Small intestine (tissue), 7 donors: ENCODE results near the gene USP54. TPM values are rescaled to one million over a fixed set of nuclear protein-coding genes. Genes with fewer than 3 reads are reported as not detected.

Experiments
- DNase-seq, 2 donors: peaks; one replicate each; pipeline versions ENCODE4 v3.0.0 to v3.0.0-alpha.2; 2013
- FAIRE-seq: peaks from 2 replicates; lab custom pipeline; 2012; peaks lifted over from hg19 to GRCh38; lab: Jason Lieb, UNC
- H3K27ac ChIP-seq, 3 donors: one replicate each; pipeline ENCODE4 v1.5.1; 2013; ENCODE audit warnings: low read length in 2 of 3, mild to moderate bottlenecking in 2 of 3, control low read depth in 1 of 3, inconsistent platforms in 1 of 3, low read depth in 1 of 3, moderate library complexity in 1 of 3
- H3K27me3 ChIP-seq, 3 donors: one replicate each; pipeline ENCODE4 v1.6.1; 2013; ENCODE audit warnings: low read length in 3 of 3, inconsistent platforms in 1 of 3; ENCODE audit not compliant: control insufficient read depth in 3 of 3, insufficient read depth in 3 of 3
- H3K36me3 ChIP-seq, 3 donors: one replicate each; pipeline ENCODE4 v1.6.1; 2013; ENCODE audit warnings: low read length in 3 of 3, inconsistent platforms in 1 of 3, low read depth in 1 of 3, mild to moderate bottlenecking in 1 of 3, moderate library complexity in 1 of 3; ENCODE audit not compliant: control insufficient read depth in 3 of 3, insufficient read depth in 2 of 3
- H3K4me1 ChIP-seq, 3 donors: one replicate each; pipeline ENCODE4 v1.6.1; 2013; ENCODE audit warnings: low read length in 2 of 3, inconsistent platforms in 1 of 3, low read depth in 1 of 3, mild to moderate bottlenecking in 1 of 3, moderate library complexity in 1 of 3; ENCODE audit not compliant: control insufficient read depth in 3 of 3, insufficient read depth in 2 of 3
- H3K4me3 ChIP-seq, 3 donors: one replicate each; pipeline ENCODE4 v1.5.1; 2013; ENCODE audit warnings: low read length in 3 of 3, control low read depth in 1 of 3, inconsistent platforms in 1 of 3, low read depth in 1 of 3, mild to moderate bottlenecking in 1 of 3, moderate library complexity in 1 of 3
- H3K9me3 ChIP-seq, 2 donors: one replicate each; pipeline ENCODE4 v1.6.1; 2013; ENCODE audit warnings: low read depth in 1 of 2, low read length in 1 of 2; ENCODE audit not compliant: control insufficient read depth in 2 of 2, insufficient read depth in 1 of 2
- WGBS, 3 donors: extraction: QIAGEN DNeasy Blood & Tissue Kit; methylation state at CpG; one replicate each; pipeline ENCODE4 v1.1.7; 2013; 5-methylcytosine and 5-hydroxymethylcytosine counted together
- polyA plus RNA-seq, 4 donors: library from polyadenylated mRNA; stranded (reverse) in 3 of 4; unstranded in 1 of 4; fragments of 200-250 nt in 3 of 4; fragments of 120-200 nt in 1 of 4; gene quantifications; one replicate each; pipeline versions ENCODE4 v1.2.1 to v1.2.3, GENCODE V29; 2013
- donor health status: healthy with polysubstance abuse.
- donor health status: control.
- donor health status: control.
- donor health status: Bipolar disorder and iron deficiency.
- donor health status: healthy.

Gene USP54
- polyA plus RNA-seq, 4 donors = 2.4 to 44.8 (median 9.3) TPM

DNA sequence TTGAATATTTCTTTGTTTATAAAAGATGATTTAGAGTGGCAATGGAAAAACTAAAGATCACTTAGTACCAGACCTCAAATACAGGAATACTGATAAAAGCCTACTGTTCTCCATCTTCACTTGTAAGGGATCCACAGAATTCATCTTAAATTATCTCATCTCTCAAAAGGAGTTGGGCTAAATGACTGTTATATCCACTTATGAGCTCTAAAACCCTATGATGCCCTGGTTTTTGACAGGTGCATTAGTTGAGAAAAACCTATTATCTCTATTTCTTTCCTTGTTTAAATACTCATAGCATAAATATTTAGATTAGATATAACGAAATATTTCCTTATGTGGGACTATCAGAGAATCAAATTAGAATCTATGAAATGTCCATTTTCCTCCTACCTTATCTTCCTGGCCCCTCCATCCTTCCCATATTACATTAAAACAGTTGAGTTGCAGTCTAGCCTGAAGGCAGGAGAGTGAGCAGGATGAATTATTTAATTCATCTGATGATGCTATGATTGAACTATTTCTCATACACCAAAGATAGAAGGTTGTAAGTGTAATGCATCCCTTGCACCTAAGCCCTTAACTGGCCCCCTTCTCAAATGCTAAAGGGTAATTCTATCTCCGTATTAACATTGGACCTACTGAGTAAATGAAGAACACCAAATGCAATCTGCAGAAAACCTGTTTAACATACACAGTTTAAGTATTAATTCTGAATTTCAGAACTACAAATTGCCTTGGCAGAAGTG is 125.0 kb downstream of the USP54 start:
- Histone ChIP-seq H3K27me3 (no peaks in the 10 kb centered on the region), H3K9me3 (no peaks in the 10 kb centered on the region), H3K36me3 (peaks cover 2 to 20% (median 7%) of the 10 kb centered on the region in 3 donors), H3K27ac (no peak overlapping the region), H3K4me1 (no peaks in the 10 kb centered on the region), H3K4me3 (no peak overlapping the region)
- no peak for FAIRE-seq
- 82 to 84% (median 82%) methylated on average over 2 of the region's 2 CpGs for WGBS, 3 donors
- DNase-seq = no peak

DNA sequence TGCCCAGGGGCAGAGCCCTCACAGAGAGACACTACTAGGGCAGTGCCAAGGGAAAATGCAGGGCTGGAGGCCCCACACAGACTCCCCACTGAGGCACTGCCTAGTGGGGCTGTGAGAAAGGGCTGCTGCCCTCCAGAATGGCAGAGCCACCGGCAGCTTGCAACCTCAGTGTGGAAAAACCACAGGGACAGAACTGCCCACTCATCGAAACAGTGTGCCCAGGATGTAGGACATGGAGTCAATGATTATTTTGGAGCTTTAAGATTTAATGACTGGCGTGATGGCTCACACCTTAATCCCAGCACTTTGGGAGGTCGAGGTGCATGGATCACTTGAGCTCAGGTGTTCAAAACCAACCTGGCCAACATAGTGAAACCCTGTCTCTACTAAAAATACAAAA is 130.2 kb downstream of the USP54 start:
- WGBS, 3 donors = 94 to 95% (median 94%) methylated on average over 4 of the region's 4 CpGs
- Histone ChIP-seq H3K4me3 (peak overlapping the region in 1 of 3 donors; percentile 7), H3K9me3 (no peaks in the 10 kb centered on the region), H3K27ac (peak overlapping the region in 1 of 3 donors; percentile 4), H3K27me3 (no peaks in the 10 kb centered on the region), H3K36me3 (peaks cover 2 to 29% (median 4%) of the 10 kb centered on the region in 3 donors), H3K4me1 (no peaks in the 10 kb centered on the region)
- DNase-seq = no peak
- FAIRE-seq = no peak

- no peak overlapping the region for H3K27ac ChIP-seq
- H3K4me3 ChIP-seq = no peak overlapping the region
- FAIRE-seq (no peak), DNase-seq (no peak)
- H3K27me3 ChIP-seq = no peaks in the 10 kb centered on the region
- no peaks in the 10 kb centered on the region for H3K4me1 ChIP-seq
- peaks cover 2 to 24% (median 2%) of the 10 kb centered on the region in 3 donors for H3K36me3 ChIP-seq
- H3K9me3 ChIP-seq = no peaks in the 10 kb centered on the region
- 87 to 91% (median 89%) methylated on average over 6 of the region's 6 CpGs for WGBS, 3 donors
These were observed 131.3 kb downstream of the USP54 start for GRCh38 chr10:73459683-73460314.

DNA sequence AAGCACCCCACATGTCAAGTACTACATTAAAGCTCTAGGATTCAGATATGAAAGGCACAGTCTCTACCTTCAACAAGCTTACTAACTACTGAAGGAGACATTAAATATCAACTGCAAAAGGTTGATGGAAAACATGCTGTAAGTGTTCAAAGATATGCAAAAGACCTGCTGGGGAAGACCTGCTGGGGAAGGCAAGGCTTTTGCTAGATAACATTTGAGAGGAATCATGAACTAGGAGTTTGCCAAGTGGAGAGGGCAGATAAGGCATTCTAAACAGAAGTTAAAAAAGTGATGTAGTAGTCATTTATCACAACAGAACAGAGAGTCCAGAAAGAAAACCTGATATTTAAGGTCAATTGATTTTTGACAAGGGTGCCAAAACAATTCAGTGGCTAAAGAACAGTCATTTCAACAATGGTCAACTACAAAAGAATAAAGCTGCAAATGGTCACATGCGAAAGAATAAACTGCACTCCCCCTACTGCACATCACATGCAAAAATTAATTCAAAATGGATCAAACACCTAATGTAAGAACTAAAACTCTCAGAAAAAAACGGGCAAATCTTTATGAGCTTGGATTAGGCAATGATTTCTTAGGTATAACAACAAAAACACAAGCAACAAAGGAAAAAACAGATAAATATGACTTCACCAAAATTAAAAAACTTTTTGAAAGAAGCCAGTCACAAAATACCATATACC is 134.8 kb downstream of the USP54 start:
- Histone ChIP-seq H3K4me3 (no peak overlapping the region), H3K4me1 (no peaks in the 10 kb centered on the region), H3K36me3 (peaks cover 2 to 19% (median 2%) of the 10 kb centered on the region in 3 donors), H3K9me3 (no peaks in the 10 kb centered on the region), H3K27ac (no peak overlapping the region), H3K27me3 (no peaks in the 10 kb centered on the region)
- no peak for DNase-seq
- peak; percentile 44 for FAIRE-seq
- 85 to 93% (median 91%) methylated on average over 2 of the region's 2 CpGs for WGBS, 3 donors

DNA sequence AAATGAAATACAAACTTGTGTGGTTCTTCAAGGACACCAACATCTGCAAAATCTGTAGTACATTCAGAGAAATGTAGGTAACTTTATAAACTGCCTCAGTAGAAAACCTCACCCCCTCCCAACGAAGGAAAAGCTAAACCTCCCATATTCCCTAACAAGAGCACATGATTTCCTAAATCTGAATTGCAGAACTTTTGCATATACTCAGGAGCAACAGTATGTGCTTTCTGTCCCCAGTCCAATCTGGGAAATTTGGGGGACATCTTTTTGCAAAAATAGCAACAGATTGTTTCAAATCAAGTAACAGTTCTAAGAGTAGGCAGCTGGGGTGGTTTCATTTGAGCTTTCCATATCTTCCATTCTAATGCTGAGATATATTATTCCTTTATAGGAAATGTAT is 142.0 kb downstream of the USP54 start:
- peaks cover 0 to 18% (median 2%) of the 10 kb centered on the region in 3 donors for H3K36me3 ChIP-seq
- H3K27ac ChIP-seq = no peak overlapping the region
- H3K9me3 ChIP-seq = no peaks in the 10 kb centered on the region
- H3K4me1 ChIP-seq = no peaks in the 10 kb centered on the region
- FAIRE-seq (no peak), DNase-seq (no peak)
- H3K4me3 ChIP-seq = no peak overlapping the region
- H3K27me3 ChIP-seq = no peaks in the 10 kb centered on the region
- WGBS, 3 donors = 73 to 84% (median 80%) methylated on average over 1 of the region's 1 CpG

GRCh38 chr10:73448384-73448783 is 142.8 kb downstream of the USP54 start:
- H3K27ac ChIP-seq = no peak overlapping the region
- no peaks in the 10 kb centered on the region for H3K9me3 ChIP-seq
- FAIRE-seq = no peak
- no peaks in the 10 kb centered on the region for H3K4me1 ChIP-seq
- peaks cover 0 to 18% (median 2%) of the 10 kb centered on the region in 3 donors for H3K36me3 ChIP-seq
- DNase-seq = no peak
- H3K4me3 ChIP-seq = no peak overlapping the region
- WGBS, 3 donors = 62 to 85% (median 77%) methylated on average over 1 of the region's 1 CpG
- H3K27me3 ChIP-seq = no peaks in the 10 kb centered on the region

Other genes with a start within 250 kb of the USP54 start
- gene CFAP70, start 232.5 kb downstream of the USP54 start, polyA plus RNA-seq = 1 to 10 TPM in 1 of 4 donors, under 1 TPM in 2, not detected in 1; 0.45 to 6.7 (median 0.45) TPM
- gene ANXA7, start 177.3 kb downstream of the USP54 start, polyA plus RNA-seq = 10 to 100 TPM; 44.3 to 64.8 (median 55.7) TPM
- 1 to 10 TPM in 3 of 4 donors, under 1 TPM in 1; 0.91 to 3.1 (median 1.7) TPM for gene MSS51, start 157.8 kb downstream of the USP54 start, polyA plus RNA-seq
- gene PPP3CB, start 95.3 kb downstream of the USP54 start, polyA plus RNA-seq = 10 to 100 TPM; 21.3 to 43.7 (median 24.9) TPM
- gene MYOZ1, start 50.1 kb upstream of the USP54 start, polyA plus RNA-seq = 1 to 10 TPM in 1 of 4 donors, under 1 TPM in 3; 0.37 to 2.0 (median 0.49) TPM
- 1 to 10 TPM in 1 of 4 donors, under 1 TPM in 2, not detected in 1; 0.04 to 1.6 (median 0.59) TPM for gene SYNPO2L, start 64.7 kb upstream of the USP54 start, polyA plus RNA-seq
- 10 to 100 TPM in 2 of 4 donors, 1 to 10 TPM in 2; 4.3 to 15.8 (median 10.3) TPM for gene AGAP5, start 106.8 kb upstream of the USP54 start, polyA plus RNA-seq
- gene SEC24C, start 153.0 kb upstream of the USP54 start, polyA plus RNA-seq = 10 to 100 TPM; 35.3 to 64.3 (median 38.6) TPM
- gene CHCHD1, start 190.7 kb upstream of the USP54 start, polyA plus RNA-seq = 10 to 100 TPM; 53.4 to 87.0 (median 79.4) TPM
- 100 to 1,000 TPM in 3 of 4 donors, 10 to 100 TPM in 1; 44.5 to 465 (median 170) TPM for gene ZSWIM8, start 194.3 kb upstream of the USP54 start, polyA plus RNA-seq
- 10 to 100 TPM in 2 of 4 donors, 1 to 10 TPM in 2; 2.2 to 20.3 (median 8.9) TPM for gene NDST2, start 220.3 kb upstream of the USP54 start, polyA plus RNA-seq